ENCODE data around the gene NDUFS3.

The NDUFS3 gene

DNA sequence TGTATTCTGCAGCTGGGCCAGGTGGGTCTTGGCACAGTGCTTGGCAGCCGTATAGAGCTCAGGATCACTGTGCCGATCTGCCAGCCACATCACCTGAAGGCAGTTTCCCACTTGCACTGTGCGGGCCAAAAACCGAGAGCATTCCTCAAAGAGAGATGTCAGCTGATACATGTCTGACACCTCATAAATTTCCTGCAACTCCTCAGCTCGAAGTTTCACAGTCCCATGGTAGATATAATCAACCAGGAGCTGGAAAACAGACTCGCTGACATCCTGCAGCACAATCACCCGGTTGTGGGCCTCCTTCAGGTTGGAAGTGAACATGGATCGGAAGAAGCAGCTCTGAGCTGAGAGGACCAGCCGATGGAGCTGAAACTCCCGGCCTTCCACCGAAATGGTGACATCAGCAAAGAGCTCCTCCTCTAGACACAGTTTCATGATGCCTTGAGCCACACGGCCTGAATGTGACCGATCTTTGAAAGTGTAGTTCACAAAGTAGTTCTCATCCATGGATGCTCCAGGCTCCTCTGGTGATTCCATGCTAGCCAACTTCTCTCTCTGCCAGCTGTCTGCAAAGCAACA is 1.3 kb upstream of the NDUFS3 start:
- ChIA-PET POLR2A (interaction anchor here (0.6 to 3.7 kb wide), 7 partner anchors 7 to 74 kb away, joined by 3 to 31 read pairs (median 3); partner anchors contain the start of gene PTPMT1), CTCF (interaction anchor here (0.7 to 1.8 kb wide), 3 partner anchors 24 to 266 kb away, joined by 3 to 8 read pairs (median 4); partner anchors contain the start of gene CELF1)
- no peak overlapping the region for H3K27ac ChIP-seq (ENCODE audit: extremely low read depth, low read depth, low read length)

DNA sequence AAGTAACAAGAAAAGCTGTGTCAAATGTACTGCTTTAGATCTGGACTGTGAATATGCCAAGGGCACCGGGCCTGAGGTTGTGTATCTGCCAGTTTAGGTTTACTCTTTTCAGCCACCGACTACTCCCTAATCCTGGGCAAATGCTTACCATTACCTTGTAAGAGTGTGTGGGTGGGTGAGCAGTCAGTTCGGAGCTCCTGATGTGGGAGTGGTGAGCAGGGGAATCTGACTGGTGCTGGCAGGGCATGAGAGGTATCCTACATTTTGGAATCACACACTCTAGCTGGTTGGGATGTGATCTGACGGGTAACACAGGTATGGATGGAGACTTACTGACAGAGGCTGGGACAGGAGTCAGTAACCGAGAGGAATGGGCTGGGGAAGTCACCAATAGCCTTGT is 5.0 kb downstream of the NDUFS3 start:
- Histone ChIP-seq H3K36me3 (ENCODE audit: control insufficient read depth in 2 of 2, insufficient read depth in 1 of 2, low read length in 2 of 2) (peaks cover 20 to 55% of the 10 kb centered on the region in 2 experiments; a peak in 2 of 3 replicates), H3K27ac (ENCODE audit: extremely low read depth, low read depth, low read length) (no peak overlapping the region), H3K4me1 (ENCODE audit: control insufficient read depth, insufficient read depth, low read length) (no peaks in the 10 kb centered on the region), H3K9me3 (ENCODE audit: control insufficient read depth, insufficient read depth, low read depth, low read length) (no peaks in the 10 kb centered on the region), H3K4me3 (ENCODE audit: low read depth, low read length) (no peak overlapping the region)
- POLR2A ChIA-PET: interaction anchor here (0.6 kb wide), 1 partner anchor 106 kb away, joined by 3 read pairs; no protein-coding TSS in a partner anchor
- TF ChIP-seq, protein P1, sequence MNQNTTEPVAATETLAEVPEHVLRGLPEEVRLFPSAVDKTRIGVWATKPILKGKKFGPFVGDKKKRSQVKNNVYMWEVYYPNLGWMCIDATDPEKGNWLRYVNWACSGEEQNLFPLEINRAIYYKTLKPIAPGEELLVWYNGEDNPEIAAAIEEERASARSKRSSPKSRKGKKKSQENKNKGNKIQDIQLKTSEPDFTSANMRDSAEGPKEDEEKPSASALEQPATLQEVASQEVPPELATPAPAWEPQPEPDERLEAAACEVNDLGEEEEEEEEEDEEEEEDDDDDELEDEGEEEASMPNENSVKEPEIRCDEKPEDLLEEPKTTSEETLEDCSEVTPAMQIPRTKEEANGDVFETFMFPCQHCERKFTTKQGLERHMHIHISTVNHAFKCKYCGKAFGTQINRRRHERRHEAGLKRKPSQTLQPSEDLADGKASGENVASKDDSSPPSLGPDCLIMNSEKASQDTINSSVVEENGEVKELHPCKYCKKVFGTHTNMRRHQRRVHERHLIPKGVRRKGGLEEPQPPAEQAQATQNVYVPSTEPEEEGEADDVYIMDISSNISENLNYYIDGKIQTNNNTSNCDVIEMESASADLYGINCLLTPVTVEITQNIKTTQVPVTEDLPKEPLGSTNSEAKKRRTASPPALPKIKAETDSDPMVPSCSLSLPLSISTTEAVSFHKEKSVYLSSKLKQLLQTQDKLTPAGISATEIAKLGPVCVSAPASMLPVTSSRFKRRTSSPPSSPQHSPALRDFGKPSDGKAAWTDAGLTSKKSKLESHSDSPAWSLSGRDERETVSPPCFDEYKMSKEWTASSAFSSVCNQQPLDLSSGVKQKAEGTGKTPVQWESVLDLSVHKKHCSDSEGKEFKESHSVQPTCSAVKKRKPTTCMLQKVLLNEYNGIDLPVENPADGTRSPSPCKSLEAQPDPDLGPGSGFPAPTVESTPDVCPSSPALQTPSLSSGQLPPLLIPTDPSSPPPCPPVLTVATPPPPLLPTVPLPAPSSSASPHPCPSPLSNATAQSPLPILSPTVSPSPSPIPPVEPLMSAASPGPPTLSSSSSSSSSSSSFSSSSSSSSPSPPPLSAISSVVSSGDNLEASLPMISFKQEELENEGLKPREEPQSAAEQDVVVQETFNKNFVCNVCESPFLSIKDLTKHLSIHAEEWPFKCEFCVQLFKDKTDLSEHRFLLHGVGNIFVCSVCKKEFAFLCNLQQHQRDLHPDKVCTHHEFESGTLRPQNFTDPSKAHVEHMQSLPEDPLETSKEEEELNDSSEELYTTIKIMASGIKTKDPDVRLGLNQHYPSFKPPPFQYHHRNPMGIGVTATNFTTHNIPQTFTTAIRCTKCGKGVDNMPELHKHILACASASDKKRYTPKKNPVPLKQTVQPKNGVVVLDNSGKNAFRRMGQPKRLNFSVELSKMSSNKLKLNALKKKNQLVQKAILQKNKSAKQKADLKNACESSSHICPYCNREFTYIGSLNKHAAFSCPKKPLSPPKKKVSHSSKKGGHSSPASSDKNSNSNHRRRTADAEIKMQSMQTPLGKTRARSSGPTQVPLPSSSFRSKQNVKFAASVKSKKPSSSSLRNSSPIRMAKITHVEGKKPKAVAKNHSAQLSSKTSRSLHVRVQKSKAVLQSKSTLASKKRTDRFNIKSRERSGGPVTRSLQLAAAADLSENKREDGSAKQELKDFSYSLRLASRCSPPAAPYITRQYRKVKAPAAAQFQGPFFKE (tag by site-specific recombination; IDR thresholded peaks at IDR 0.05; ENCODE audit: borderline replicate concordance): no peak
- TF ChIP-seq, protein P2, sequence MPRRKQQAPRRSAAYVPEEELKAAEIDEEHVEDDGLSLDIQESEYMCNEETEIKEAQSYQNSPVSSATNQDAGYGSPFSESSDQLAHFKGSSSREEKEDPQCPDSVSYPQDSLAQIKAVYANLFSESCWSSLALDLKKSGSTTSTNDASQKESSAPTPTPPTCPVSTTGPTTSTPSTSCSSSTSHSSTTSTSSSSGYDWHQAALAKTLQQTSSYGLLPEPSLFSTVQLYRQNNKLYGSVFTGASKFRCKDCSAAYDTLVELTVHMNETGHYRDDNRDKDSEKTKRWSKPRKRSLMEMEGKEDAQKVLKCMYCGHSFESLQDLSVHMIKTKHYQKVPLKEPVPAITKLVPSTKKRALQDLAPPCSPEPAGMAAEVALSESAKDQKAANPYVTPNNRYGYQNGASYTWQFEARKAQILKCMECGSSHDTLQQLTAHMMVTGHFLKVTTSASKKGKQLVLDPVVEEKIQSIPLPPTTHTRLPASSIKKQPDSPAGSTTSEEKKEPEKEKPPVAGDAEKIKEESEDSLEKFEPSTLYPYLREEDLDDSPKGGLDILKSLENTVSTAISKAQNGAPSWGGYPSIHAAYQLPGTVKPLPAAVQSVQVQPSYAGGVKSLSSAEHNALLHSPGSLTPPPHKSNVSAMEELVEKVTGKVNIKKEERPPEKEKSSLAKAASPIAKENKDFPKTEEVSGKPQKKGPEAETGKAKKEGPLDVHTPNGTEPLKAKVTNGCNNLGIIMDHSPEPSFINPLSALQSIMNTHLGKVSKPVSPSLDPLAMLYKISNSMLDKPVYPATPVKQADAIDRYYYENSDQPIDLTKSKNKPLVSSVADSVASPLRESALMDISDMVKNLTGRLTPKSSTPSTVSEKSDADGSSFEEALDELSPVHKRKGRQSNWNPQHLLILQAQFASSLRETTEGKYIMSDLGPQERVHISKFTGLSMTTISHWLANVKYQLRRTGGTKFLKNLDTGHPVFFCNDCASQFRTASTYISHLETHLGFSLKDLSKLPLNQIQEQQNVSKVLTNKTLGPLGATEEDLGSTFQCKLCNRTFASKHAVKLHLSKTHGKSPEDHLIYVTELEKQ (tag by site-specific recombination; IDR thresholded peaks at IDR 0.05; ENCODE audit: borderline replicate concordance): no peak
- TF ChIP-seq, protein P3, sequence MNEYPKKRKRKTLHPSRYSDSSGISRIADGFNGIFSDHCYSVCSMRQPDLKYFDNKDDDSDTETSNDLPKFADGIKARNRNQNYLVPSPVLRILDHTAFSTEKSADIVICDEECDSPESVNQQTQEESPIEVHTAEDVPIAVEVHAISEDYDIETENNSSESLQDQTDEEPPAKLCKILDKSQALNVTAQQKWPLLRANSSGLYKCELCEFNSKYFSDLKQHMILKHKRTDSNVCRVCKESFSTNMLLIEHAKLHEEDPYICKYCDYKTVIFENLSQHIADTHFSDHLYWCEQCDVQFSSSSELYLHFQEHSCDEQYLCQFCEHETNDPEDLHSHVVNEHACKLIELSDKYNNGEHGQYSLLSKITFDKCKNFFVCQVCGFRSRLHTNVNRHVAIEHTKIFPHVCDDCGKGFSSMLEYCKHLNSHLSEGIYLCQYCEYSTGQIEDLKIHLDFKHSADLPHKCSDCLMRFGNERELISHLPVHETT (tag by site-specific recombination; IDR thresholded peaks at IDR 0.05): no peak
- TF ChIP-seq ZFHX2 (tag by site-specific recombination; conservative IDR thresholded peaks at IDR 0.05) (peak; percentile 66), ZNF239 (tag by site-specific recombination; IDR thresholded peaks at IDR 0.05) (no peak), EGR2 (tag by site-specific recombination; IDR thresholded peaks at IDR 0.05; ENCODE audit: low read depth) (peak; percentile 38; the same call in 1 of the 2 replicates), ZNF175 (tag by site-specific recombination; IDR thresholded peaks at IDR 0.05) (no peak)
- TF ChIP-seq, protein P4, sequence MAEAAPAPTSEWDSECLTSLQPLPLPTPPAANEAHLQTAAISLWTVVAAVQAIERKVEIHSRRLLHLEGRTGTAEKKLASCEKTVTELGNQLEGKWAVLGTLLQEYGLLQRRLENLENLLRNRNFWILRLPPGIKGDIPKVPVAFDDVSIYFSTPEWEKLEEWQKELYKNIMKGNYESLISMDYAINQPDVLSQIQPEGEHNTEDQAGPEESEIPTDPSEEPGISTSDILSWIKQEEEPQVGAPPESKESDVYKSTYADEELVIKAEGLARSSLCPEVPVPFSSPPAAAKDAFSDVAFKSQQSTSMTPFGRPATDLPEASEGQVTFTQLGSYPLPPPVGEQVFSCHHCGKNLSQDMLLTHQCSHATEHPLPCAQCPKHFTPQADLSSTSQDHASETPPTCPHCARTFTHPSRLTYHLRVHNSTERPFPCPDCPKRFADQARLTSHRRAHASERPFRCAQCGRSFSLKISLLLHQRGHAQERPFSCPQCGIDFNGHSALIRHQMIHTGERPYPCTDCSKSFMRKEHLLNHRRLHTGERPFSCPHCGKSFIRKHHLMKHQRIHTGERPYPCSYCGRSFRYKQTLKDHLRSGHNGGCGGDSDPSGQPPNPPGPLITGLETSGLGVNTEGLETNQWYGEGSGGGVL (tag by site-specific recombination; IDR thresholded peaks at IDR 0.05): no peak
- TF ChIP-seq, protein P5, sequence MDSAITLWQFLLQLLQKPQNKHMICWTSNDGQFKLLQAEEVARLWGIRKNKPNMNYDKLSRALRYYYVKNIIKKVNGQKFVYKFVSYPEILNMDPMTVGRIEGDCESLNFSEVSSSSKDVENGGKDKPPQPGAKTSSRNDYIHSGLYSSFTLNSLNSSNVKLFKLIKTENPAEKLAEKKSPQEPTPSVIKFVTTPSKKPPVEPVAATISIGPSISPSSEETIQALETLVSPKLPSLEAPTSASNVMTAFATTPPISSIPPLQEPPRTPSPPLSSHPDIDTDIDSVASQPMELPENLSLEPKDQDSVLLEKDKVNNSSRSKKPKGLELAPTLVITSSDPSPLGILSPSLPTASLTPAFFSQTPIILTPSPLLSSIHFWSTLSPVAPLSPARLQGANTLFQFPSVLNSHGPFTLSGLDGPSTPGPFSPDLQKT (IDR thresholded peaks at IDR 0.05; ENCODE audit: borderline replicate concordance, low read depth, low read length): no peak
- CTCF ChIA-PET: no interaction called here

More for the DNA sequence above, 1.3 kb upstream of the NDUFS3 start:
- Histone ChIP-seq H3K36me3 (ENCODE audit: control insufficient read depth in 2 of 2, insufficient read depth in 1 of 2, low read length in 2 of 2) (peaks cover 8 to 73% of the 10 kb centered on the region in 2 experiments; a peak in 2 of 3 replicates), H3K9me3 (ENCODE audit: control insufficient read depth, insufficient read depth, low read depth, low read length) (no peaks in the 10 kb centered on the region), H3K4me1 (ENCODE audit: control insufficient read depth, insufficient read depth, low read length) (peaks cover 7% of the 10 kb centered on the region; the same call in 1 of the 2 replicates), H3K4me3 (ENCODE audit: low read depth, low read length) (peak overlapping the region; percentile 100)
- TF ChIP-seq, protein P6, sequence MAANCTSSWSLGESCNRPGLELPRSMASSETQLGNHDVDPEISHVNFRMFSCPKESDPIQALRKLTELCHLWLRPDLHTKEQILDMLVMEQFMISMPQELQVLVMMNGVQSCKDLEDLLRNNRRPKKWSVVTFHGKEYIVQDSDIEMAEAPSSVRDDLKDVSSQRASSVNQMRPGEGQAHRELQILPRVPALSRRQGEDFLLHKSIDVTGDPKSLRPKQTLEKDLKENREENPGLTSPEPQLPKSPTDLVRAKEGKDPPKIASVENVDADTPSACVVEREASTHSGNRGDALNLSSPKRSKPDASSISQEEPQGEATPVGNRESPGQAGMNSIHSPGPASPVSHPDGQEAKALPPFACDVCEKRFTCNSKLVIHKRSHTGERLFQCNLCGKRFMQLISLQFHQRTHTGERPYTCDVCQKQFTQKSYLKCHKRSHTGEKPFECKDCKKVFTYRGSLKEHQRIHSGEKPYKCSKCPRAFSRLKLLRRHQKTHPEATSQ (tag by site-specific recombination; IDR thresholded peaks at IDR 0.05): no peak
- peak; percentile 70 for TF ChIP-seq ZNF600 (tag by site-specific recombination; IDR thresholded peaks at IDR 0.05)
- 0 out of 2 replicates have a peak, but pooled peaks have one; percentile 41 for TF ChIP-seq SCRT2 (tag by site-specific recombination; IDR thresholded peaks at IDR 0.05)
- TF ChIP-seq OSR2 (tag by site-specific recombination; IDR thresholded peaks at IDR 0.05): peak; percentile 45; the same call in 1 of the 2 replicates
- TF ChIP-seq ZBTB17 (tag by site-specific recombination; IDR thresholded peaks at IDR 0.05): peak; percentile 90

All from HEK293 (cell line).